ENCODE measurements around the gene SPATA3.

- TF ChIP-seq CTCF (IDR thresholded peaks at IDR 0.05), result no peak
- no peak for TF ChIP-seq EP300 (IDR thresholded peaks at IDR 0.05; ENCODE audit: low read depth)
Observed at GRCh38 chr2:230958820-230959756, 36.8 kb upstream of the SPATA3 start.
